Prostate gland (tissue), 2 donors: ENCODE data around the gene FOXB1.

Source experiments
- POLR2A ChIP-seq: fragments of 450-650 bp; IDR thresholded peaks from one replicate; pipeline ENCODE4 v1.6.1; 2016; ENCODE audit warnings: antibody characterized with exemption, mild to moderate bottlenecking
- POLR2AphosphoS5 ChIP-seq: sonication (generic); formaldehyde crosslinking; IDR thresholded peaks from one replicate; pipeline ENCODE4 v1.6.1; 2017; ENCODE audit warnings: antibody characterized with exemption
- TF ChIP-seq, protein P1 (sequence below), 4 experiments: fragments of 200-600 bp in 2 of 4; fragments of 450-650 bp in 2 of 4; sonication (generic) in 2 of 4; IDR thresholded peaks; 1 replicate in 3 of 4; 2 replicates in 1 of 4; pipeline ENCODE4 v1.5.1; 2016 to 2019; ENCODE audit warnings: antibody characterized with exemption in 4 of 4, mild to moderate bottlenecking in 2 of 4, moderate library complexity in 2 of 4

DNA sequence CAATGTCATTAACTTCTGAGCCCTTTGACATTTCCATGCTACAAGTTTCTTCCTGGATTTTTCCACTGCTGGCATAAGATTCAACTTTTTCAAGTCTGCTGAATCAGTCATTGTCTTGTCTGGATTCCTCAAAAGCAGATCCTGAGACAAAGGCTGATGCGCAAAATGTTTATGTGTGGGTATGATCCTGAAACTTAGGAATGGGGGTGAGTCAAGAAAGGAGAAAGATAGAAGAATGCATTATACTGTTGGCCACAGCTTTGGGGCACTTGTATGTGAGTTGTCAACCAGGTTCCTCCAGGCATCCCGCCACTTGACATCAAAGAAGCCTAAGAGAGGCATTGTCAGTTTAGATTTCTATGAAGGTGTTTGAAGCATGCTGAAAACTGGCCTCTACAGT, 50.4 kb downstream of the FOXB1 start:
- TF ChIP-seq, protein P1, sequence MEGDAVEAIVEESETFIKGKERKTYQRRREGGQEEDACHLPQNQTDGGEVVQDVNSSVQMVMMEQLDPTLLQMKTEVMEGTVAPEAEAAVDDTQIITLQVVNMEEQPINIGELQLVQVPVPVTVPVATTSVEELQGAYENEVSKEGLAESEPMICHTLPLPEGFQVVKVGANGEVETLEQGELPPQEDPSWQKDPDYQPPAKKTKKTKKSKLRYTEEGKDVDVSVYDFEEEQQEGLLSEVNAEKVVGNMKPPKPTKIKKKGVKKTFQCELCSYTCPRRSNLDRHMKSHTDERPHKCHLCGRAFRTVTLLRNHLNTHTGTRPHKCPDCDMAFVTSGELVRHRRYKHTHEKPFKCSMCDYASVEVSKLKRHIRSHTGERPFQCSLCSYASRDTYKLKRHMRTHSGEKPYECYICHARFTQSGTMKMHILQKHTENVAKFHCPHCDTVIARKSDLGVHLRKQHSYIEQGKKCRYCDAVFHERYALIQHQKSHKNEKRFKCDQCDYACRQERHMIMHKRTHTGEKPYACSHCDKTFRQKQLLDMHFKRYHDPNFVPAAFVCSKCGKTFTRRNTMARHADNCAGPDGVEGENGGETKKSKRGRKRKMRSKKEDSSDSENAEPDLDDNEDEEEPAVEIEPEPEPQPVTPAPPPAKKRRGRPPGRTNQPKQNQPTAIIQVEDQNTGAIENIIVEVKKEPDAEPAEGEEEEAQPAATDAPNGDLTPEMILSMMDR (IDR thresholded peaks at IDR 0.05): no peak
- TF ChIP-seq POLR2A (no peak), POLR2AphosphoS5 (no peak)
